IMR-90 (cell line): ENCODE results near the gene MRPL10. TPM values are rescaled to one million over a fixed set of nuclear protein-coding genes. Genes with fewer than 3 reads are reported as not detected.

Experiments used
- ATAC-seq: fragments of 200-7000 bp; cut with Tn5 transposase; 2 replicates; pipeline ENCODE4 v1.9.1; 2020; ENCODE audit warnings: low read depth, mild to moderate bottlenecking, moderate library complexity
- BruUV-seq: library from RNA; stranded (reverse); fragments of 400-500 nt; replicated peaks from 2 replicates; lab custom pipeline; 2021; lab: Mats Ljungman, UMichigan
- CTCF ChIA-PET: fragments of 300-600 bp; formaldehyde crosslinking; extraction: SDS; loops from one replicate; lab custom pipeline; 2021; ENCODE audit warnings: antibody characterized with exemption; lab: Yijun Ruan, JAX
- POLR2A ChIA-PET: fragments of 300-600 bp; sonication (Branson Sonifier 250); formaldehyde crosslinking; loops from one replicate; lab custom pipeline; 2022; ENCODE audit warnings: antibody characterized with exemption; ENCODE audit not compliant: unreplicated experiment; lab: Charles Lee
- DNase-seq: peaks from one replicate; pipeline ENCODE4 v3.0.0; 2013
- H2AFZ ChIP-seq: replicated peaks from 2 replicates; pipeline ENCODE3; 2013; ENCODE audit warnings: low read length, mild to moderate bottlenecking; ENCODE audit not compliant: poor library complexity
- H2AK5ac ChIP-seq: 2 replicates; pipeline ENCODE4 v1.6.1; 2013; ENCODE audit warnings: low read depth, low read length, inconsistent platforms
- H2AK9ac ChIP-seq: replicated peaks from 2 replicates; pipeline ENCODE3; 2013; ENCODE audit warnings: mild to moderate bottlenecking, low read depth, low read length, moderate library complexity; ENCODE audit not compliant: poor library complexity
- H2BK120ac ChIP-seq: 2 replicates; pipeline ENCODE4 v1.6.1; 2013; ENCODE audit warnings: low read depth, low read length, inconsistent platforms
- H2BK15ac ChIP-seq: 3 replicates; pipeline ENCODE4 v1.6.1; 2013; ENCODE audit warnings: low read depth, low read length, inconsistent platforms
- H2BK20ac ChIP-seq: 2 replicates; pipeline ENCODE4 v1.6.1; 2013; ENCODE audit warnings: low read depth, mild to moderate bottlenecking, inconsistent platforms, low read length, moderate library complexity
- H2BK5ac ChIP-seq: 2 replicates; pipeline ENCODE4 v1.6.1; 2013; ENCODE audit warnings: mild to moderate bottlenecking, low read depth, low read length, inconsistent platforms; ENCODE audit not compliant: poor library complexity, severe bottlenecking
- H3K14ac ChIP-seq: replicated peaks from 2 replicates; pipeline ENCODE4 v1.6.1; 2013; ENCODE audit warnings: low read depth, low read length, inconsistent platforms
- H3K18ac ChIP-seq: 2 replicates; pipeline ENCODE4 v1.6.1; 2013; ENCODE audit warnings: low read depth, low read length, control low read depth
- H3K23ac ChIP-seq: 2 replicates; pipeline ENCODE4 v1.6.1; 2013; ENCODE audit warnings: low read depth, low read length, inconsistent platforms
- H3K27ac ChIP-seq: 2 replicates; pipeline ENCODE4 v1.5.1; 2013; ENCODE audit warnings: mild to moderate bottlenecking, control low read depth, low read length; ENCODE audit not compliant: insufficient read depth
- H3K27me3 ChIP-seq: 2 replicates; pipeline ENCODE4 v1.6.1; 2013; ENCODE audit warnings: low read length; ENCODE audit not compliant: control insufficient read depth, insufficient read depth
- H3K36me3 ChIP-seq: 2 replicates; pipeline ENCODE4 v1.6.1; 2013; ENCODE audit warnings: low read length, mixed read lengths; ENCODE audit not compliant: control insufficient read depth, insufficient read depth
- H3K4ac ChIP-seq: 2 replicates; pipeline ENCODE4 v1.6.1; 2013; ENCODE audit warnings: low read depth, low read length, inconsistent platforms
- H3K4me1 ChIP-seq: 2 replicates; pipeline ENCODE4 v1.6.1; 2013; ENCODE audit warnings: low read length, mixed read lengths; ENCODE audit not compliant: control insufficient read depth, insufficient read depth
- H3K4me2 ChIP-seq: 2 replicates; pipeline ENCODE4 v1.6.1; 2013; ENCODE audit warnings: low read depth, mild to moderate bottlenecking, control low read depth, low read length, moderate library complexity
- H3K4me3 ChIP-seq: 2 replicates; pipeline ENCODE4 v1.5.1; 2013; ENCODE audit warnings: low read depth, mild to moderate bottlenecking, control low read depth, low read length, moderate library complexity; ENCODE audit not compliant: insufficient read depth
- H3K56ac ChIP-seq: 2 replicates; pipeline ENCODE4 v1.6.1; 2013; ENCODE audit warnings: low read length, inconsistent platforms; ENCODE audit not compliant: insufficient read depth; ENCODE audit errors: extremely low read depth
- H3K79me1 ChIP-seq, 2 experiments: 2 replicates each; pipeline ENCODE4 v1.6.1; 2013; ENCODE audit warnings: low read length in 2 of 2, inconsistent platforms in 1 of 2, low read depth in 1 of 2
- H3K9ac ChIP-seq: 2 replicates; pipeline ENCODE4 v1.6.1; 2013; ENCODE audit warnings: low read depth, low read length, control low read depth
- H3K9me1 ChIP-seq: 2 replicates; pipeline ENCODE4 v1.6.1; 2013; ENCODE audit warnings: low read length, inconsistent platforms; ENCODE audit not compliant: insufficient read depth
- H3K9me3 ChIP-seq: 2 replicates; pipeline ENCODE4 v1.6.1; 2013; ENCODE audit warnings: low read length; ENCODE audit not compliant: control insufficient read depth, insufficient read depth
- H4K20me1 ChIP-seq: 2 replicates; pipeline ENCODE4 v1.6.1; 2013; ENCODE audit warnings: low read length, inconsistent platforms; ENCODE audit not compliant: insufficient read depth
- H4K5ac ChIP-seq: 2 replicates; pipeline ENCODE4 v1.6.1; 2013; ENCODE audit warnings: mild to moderate bottlenecking, low read depth, low read length, control low read depth
- H4K8ac ChIP-seq, 2 experiments: 2 replicates each; pipeline ENCODE4 v1.6.1; 2013; ENCODE audit warnings: low read depth in 2 of 2, low read length in 2 of 2, control low read depth in 1 of 2, inconsistent platforms in 1 of 2
- H4K91ac ChIP-seq: 2 replicates; pipeline ENCODE4 v1.6.1; 2013; ENCODE audit warnings: low read depth, low read length, inconsistent platforms; ENCODE audit not compliant: insufficient read depth
- CEBPB ChIP-seq: IDR thresholded peaks from 2 replicates; pipeline ENCODE4 v1.6.1; 2012; ENCODE audit warnings: low read depth, low read length, improper control_type of control experiment
- FOS ChIP-seq: fragments of 150-350 bp; IDR thresholded peaks from 2 replicates; pipeline ENCODE4 v1.6.1; 2016; ENCODE audit warnings: low read depth, low read length
- MAFK ChIP-seq: IDR thresholded peaks from 2 replicates; pipeline ENCODE4 v1.6.1; 2012; ENCODE audit warnings: low read depth, low read length, improper control_type of control experiment
- MAZ ChIP-seq: IDR thresholded peaks from 2 replicates; pipeline ENCODE4 v1.6.1; 2012; ENCODE audit warnings: low read depth, mild to moderate bottlenecking, low read length, improper control_type of control experiment, moderate library complexity, borderline replicate concordance
- MXI1 ChIP-seq: IDR thresholded peaks from 2 replicates; pipeline ENCODE4 v1.6.1; 2012; ENCODE audit warnings: low read depth, mild to moderate bottlenecking, low read length, moderate library complexity, borderline replicate concordance
- POLR2A ChIP-seq: IDR thresholded peaks from 2 replicates; pipeline ENCODE4 v1.6.1; 2012; ENCODE audit warnings: mild to moderate bottlenecking, low read depth, low read length
- RAD21 ChIP-seq: IDR thresholded peaks from 2 replicates; pipeline ENCODE4 v1.6.1; 2012; ENCODE audit warnings: low read length, improper control_type of control experiment
- RFX5 ChIP-seq: IDR thresholded peaks from 2 replicates; pipeline ENCODE4 v1.8.0; 2012; ENCODE audit warnings: low read depth, mild to moderate bottlenecking, low read length, moderate library complexity
- SMC3 ChIP-seq: fragments of 150-350 bp; IDR thresholded peaks from 2 replicates; pipeline ENCODE4 v1.6.1; 2016; ENCODE audit warnings: low read depth, mild to moderate bottlenecking, antibody characterized with exemption, low read length, moderate library complexity
- WGBS, 2 experiments: methylation state at CpG; one replicate each; pipeline versions ENCODE4 v1.1.5 to v1.1.7; 2013; ENCODE audit warnings: missing lambda C conversion rate in 2 of 2; ENCODE audit not compliant: insufficient read length in 1 of 2; ENCODE audit errors: extremely low coverage in 2 of 2; 5-methylcytosine and 5-hydroxymethylcytosine counted together
- dilution Hi-C: fragments of 300-500 bp; cut with HindIII; formaldehyde crosslinking; loops from one replicate; pipeline ENCODE4 v1.14.3; 2018; ENCODE audit warnings: low sequenced_read_pairs; ENCODE audit not compliant: unreplicated experiment
- in situ Hi-C: fragments of 300-500 bp; cut with MboI; formaldehyde crosslinking; loops from 3 replicates; pipeline ENCODE4 v1.14.3; 2019; ENCODE audit warnings: low sequenced_read_pairs, inconsistent platforms, mixed read lengths
- intact Hi-C: fragments of 100-400 bp; cut with micrococcal nuclease; formaldehyde crosslinking; loops from 2 replicates; pipeline ENCODE4 v1.10.0; 2022
- polyA plus RNA-seq, 3 experiments: library from polyadenylated mRNA; depleted of rRNA; stranded (reverse); fragments of >200 nt; gene quantifications; 2 replicates each; pipeline ENCODE4 v1.2.3, GENCODE V29; 2012; ENCODE audit warnings: low replicate concordance in 1 of 3
- total RNA-seq: library from RNA; depleted of rRNA; stranded (reverse); fragments of >200 nt; gene quantifications from 2 replicates; pipeline ENCODE4 v1.2.3, GENCODE V29; 2012
- TF ChIP-seq, protein P1 (sequence below): fragments of 150-350 bp; IDR thresholded peaks from 2 replicates; pipeline ENCODE4 v1.6.1; 2017; ENCODE audit warnings: mild to moderate bottlenecking, antibody characterized with exemption, low read length, low read depth
- TF ChIP-seq, protein P2 (sequence below): conservative IDR thresholded peaks from 2 replicates; pipeline ENCODE4 v1.5.1; 2012; ENCODE audit warnings: mild to moderate bottlenecking, low read depth, low read length, improper control_type of control experiment

Gene MRPL10
- total and polyA plus RNA-seq, 2 of the 4 experiments (the other 2 are of a cell fraction): 32.3 to 61.8 TPM

DNA sequence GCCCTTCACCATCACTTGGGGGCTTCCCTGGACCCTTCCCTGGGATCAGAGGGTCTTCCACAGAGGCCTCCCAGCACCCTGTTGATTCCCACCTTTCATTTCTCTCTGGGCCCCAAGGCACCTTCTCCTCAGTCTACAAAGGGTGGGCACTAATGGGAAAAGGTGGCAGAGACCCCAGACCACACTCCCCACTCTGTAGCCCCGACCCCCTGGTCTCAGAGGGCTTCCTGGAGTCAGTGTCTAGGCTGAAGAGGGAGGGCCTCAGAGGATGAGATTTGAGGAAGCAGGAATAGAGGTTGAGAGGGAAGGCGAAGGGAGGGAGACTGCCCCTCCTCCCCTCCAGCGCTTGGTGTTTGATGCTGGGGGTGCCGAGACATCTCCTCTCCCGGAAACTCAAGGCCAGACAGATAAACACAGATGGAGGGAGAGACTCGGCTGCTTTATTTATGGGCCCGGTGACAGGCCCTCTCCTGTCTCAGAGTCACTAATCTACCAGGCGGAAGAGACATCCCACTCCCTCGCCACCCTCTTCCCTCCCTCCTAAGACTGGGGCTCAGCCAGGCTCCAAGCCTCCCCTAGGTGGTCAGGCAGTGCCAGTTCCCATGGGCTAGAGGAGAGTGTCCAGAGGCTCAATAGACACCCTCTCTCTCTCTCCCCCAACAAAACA is 46.2 kb upstream of the MRPL10 start (continued):
- no peak for TF ChIP-seq CEBPB

DNA sequence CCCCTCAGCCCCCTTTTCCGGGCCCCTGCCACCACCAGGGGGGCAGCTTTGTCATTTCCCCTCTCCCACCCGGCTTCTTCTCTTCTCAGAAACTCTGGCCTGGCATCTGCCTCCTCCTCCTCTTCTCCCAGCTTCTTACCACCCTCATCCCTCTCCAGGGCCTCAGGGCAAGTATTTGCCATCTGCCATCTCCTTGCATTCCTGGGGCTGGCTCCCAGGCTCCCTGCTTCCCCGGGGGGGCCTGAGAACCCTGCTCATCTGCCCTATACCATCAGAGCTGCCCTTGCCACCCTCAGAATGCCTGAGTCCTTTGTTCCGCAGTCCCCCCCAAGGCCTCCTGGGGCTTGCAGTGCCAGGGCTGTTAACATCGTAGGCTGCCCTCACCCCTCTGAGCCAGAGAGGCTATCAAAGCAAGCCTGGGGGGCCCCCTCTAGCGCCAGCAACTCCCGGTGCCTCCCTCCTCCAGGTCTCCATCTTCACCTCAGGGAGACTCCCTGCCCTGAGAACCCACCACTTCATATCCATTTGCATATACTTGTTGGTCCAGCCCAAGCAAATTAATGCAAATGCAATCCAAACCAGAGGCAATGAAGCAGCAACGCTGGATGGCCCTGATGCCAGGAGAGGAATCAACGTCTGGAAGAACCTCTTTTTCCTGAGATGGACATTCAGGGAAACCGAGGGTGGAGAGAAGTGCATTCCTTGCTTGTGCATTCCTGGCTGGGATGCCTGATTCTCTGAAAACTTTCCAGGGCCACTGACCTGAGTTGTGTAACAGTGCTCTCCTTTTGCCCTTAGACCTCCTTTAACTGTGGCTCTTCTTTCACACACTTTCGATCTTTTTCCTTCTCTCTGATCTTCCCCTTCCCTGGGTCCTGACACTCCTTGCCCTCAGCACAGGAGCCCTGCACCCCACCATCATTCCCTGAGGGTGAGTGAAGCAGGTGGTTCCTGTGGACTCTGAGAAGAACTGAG is 44.0 kb upstream of the MRPL10 start:
- Histone ChIP-seq H3K14ac (no peak overlapping the region), H3K56ac (no peak overlapping the region), H2AK5ac (no peak overlapping the region), H4K20me1 (no peaks in the 10 kb centered on the region), H3K9me1 (no peaks in the 10 kb centered on the region), H3K4me1 (peaks cover 19% of the 10 kb centered on the region), H2AFZ (no peak overlapping the region), H2AK9ac (no peak overlapping the region), H4K91ac (no peak overlapping the region), H3K4me2 (no peak overlapping the region), H3K23ac (0 out of 2 replicates have a peak overlapping the region, but pooled peaks have one; percentile 28), H3K79me1 (no peaks in the 10 kb centered on the region), H4K8ac (no peak overlapping the region), H4K5ac (no peak overlapping the region), H3K4ac (no peak overlapping the region), H2BK20ac (no peak overlapping the region), H2BK5ac (no peak overlapping the region), H3K9ac (no peak overlapping the region), H2BK15ac (no peak overlapping the region), H3K18ac (no peak overlapping the region), H3K36me3 (no peaks in the 10 kb centered on the region), H3K4me3 (no peak overlapping the region), H2BK120ac (no peak overlapping the region), H3K27ac (no peak overlapping the region), H3K27me3 (peaks cover 37% of the 10 kb centered on the region), H3K9me3 (no peaks in the 10 kb centered on the region)
- dilution Hi-C loops: no loop called here
- POLR2A ChIA-PET: no interaction called here
- TF ChIP-seq RAD21 (no peak), RFX5 (no peak), MAZ (no peak), MAFK (no peak), MXI1 (no peak), POLR2A (no peak), SMC3 (no peak), FOS (no peak)
- TF ChIP-seq, protein P1, sequence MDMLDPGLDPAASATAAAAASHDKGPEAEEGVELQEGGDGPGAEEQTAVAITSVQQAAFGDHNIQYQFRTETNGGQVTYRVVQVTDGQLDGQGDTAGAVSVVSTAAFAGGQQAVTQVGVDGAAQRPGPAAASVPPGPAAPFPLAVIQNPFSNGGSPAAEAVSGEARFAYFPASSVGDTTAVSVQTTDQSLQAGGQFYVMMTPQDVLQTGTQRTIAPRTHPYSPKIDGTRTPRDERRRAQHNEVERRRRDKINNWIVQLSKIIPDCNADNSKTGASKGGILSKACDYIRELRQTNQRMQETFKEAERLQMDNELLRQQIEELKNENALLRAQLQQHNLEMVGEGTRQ: no peak
- TF ChIP-seq, protein P2, sequence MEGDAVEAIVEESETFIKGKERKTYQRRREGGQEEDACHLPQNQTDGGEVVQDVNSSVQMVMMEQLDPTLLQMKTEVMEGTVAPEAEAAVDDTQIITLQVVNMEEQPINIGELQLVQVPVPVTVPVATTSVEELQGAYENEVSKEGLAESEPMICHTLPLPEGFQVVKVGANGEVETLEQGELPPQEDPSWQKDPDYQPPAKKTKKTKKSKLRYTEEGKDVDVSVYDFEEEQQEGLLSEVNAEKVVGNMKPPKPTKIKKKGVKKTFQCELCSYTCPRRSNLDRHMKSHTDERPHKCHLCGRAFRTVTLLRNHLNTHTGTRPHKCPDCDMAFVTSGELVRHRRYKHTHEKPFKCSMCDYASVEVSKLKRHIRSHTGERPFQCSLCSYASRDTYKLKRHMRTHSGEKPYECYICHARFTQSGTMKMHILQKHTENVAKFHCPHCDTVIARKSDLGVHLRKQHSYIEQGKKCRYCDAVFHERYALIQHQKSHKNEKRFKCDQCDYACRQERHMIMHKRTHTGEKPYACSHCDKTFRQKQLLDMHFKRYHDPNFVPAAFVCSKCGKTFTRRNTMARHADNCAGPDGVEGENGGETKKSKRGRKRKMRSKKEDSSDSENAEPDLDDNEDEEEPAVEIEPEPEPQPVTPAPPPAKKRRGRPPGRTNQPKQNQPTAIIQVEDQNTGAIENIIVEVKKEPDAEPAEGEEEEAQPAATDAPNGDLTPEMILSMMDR: no peak
- CTCF ChIA-PET: interaction anchor here (0.7 kb wide), 1 partner anchor 16 kb away, joined by 5 read pairs; no protein-coding TSS in a partner anchor
- no TSS peak for BruUV-seq
- ATAC-seq (peak; percentile 22), DNase-seq (no peak)
- intact Hi-C loops: no loop called here
- 44% methylated on average over 3 of the region's 11 CpGs; no CpG with 5 or more reads in 1 of the 2 experiments for WGBS, 2 experiments
- in situ Hi-C loops: no loop called here
